ENCODE results near the gene KAZN. TPM values are rescaled to one million over a fixed set of nuclear protein-coding genes. Genes with fewer than 3 reads are reported as not detected.

Gene KAZN
- total RNA-seq, 1 experiment from 2014 or later: 2.4 TPM

DNA sequence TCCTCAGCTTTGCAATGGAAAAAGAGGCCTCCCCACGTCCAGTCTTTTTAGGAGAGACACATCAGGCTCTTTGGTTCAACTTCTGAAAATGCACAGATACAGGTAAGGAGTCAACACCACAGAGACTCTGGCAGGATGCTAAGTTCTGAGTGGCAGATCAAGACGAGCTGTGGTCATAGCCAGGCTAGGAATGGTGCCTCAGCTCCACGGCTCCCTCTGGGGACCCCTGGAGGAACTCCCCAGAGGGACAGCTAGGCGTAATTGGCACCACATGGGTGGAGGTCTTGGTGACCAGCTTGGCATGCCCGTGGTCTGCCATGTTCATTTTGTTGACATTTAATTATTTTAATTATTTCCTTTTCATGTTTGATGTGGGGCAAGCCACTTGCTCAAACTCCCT lies 206.1 kb downstream of the KAZN start:
- H3K4me1 Mint-ChIP-seq (ENCODE audit: low read depth, unreplicated experiment): no peaks in the 10 kb centered on the region
- peak in 1 of 2 experiments; percentile 7 for DNase-seq
- Histone ChIP-seq H3K36me3 (ENCODE audit: control insufficient read depth, insufficient read depth, low read length) (no peaks in the 10 kb centered on the region), H3K4me3 (ENCODE audit: low read depth, low read length) (no peak overlapping the region), H3K9me3 (no peaks in the 10 kb centered on the region), H3K4me1 (no peaks in the 10 kb centered on the region), H3K27me3 (replicated peaks; ENCODE audit: control insufficient read depth, insufficient read depth, low read length) (no peaks in the 10 kb centered on the region)
- no peaks in the 10 kb centered on the region for H3K9me3 Mint-ChIP-seq (ENCODE audit: unreplicated experiment)
- no TSS peak for BruUV-seq (replicated peaks)
- H3K27ac Mint-ChIP-seq (ENCODE audit: unreplicated experiment): no peak overlapping the region
- H3K36me3 Mint-ChIP-seq (ENCODE audit: insufficient read depth, unreplicated experiment): no peaks in the 10 kb centered on the region
- no peaks in the 10 kb centered on the region for H3K27me3 Mint-ChIP-seq (ENCODE audit: insufficient read depth, unreplicated experiment)
- no peak overlapping the region for H3K4me3 Mint-ChIP-seq (ENCODE audit: unreplicated experiment)
- POLR2A ChIA-PET: no interaction called here
- intact Hi-C loops (cut with micrococcal nuclease; ENCODE audit: unreplicated experiment): no loop called here
- CTCF ChIA-PET: interaction anchor here (0.6 to 1.2 kb wide), 2 partner anchors 22 to 443 kb away, joined by 3 read pairs; partner anchors contain the start of gene FHAD1
- TF ChIP-seq, protein P1, sequence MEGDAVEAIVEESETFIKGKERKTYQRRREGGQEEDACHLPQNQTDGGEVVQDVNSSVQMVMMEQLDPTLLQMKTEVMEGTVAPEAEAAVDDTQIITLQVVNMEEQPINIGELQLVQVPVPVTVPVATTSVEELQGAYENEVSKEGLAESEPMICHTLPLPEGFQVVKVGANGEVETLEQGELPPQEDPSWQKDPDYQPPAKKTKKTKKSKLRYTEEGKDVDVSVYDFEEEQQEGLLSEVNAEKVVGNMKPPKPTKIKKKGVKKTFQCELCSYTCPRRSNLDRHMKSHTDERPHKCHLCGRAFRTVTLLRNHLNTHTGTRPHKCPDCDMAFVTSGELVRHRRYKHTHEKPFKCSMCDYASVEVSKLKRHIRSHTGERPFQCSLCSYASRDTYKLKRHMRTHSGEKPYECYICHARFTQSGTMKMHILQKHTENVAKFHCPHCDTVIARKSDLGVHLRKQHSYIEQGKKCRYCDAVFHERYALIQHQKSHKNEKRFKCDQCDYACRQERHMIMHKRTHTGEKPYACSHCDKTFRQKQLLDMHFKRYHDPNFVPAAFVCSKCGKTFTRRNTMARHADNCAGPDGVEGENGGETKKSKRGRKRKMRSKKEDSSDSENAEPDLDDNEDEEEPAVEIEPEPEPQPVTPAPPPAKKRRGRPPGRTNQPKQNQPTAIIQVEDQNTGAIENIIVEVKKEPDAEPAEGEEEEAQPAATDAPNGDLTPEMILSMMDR (IDR thresholded peaks at IDR 0.05; ENCODE audit: insufficient read depth in 1 of 2, low read depth in 1 of 2, low read length in 1 of 2, severe bottlenecking in 1 of 2, unreplicated experiment in 1 of 2): peak; percentile 16 to 17

DNA sequence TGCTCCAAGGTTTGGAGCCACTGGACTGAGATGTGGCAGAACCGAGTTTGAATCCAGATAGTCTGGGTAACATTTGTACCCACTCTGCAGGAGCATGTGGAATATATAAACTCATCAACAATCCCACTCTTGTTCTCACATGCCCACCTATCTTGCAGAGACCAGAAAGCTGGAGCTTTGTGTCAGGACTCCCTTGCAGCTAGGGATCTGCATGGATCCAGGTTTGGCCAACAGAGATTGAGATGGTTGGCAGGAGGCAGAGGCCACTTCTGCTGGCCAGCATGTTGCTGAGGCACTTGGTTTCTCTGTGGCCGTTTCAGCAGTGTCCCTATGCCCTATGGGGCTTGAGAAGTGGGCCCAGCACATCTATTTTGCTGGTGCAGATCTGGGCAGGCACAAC lies 208.3 kb downstream of the KAZN start:
- Mint-ChIP-seq H3K36me3 (ENCODE audit: insufficient read depth, unreplicated experiment) (no peaks in the 10 kb centered on the region), H3K4me1 (ENCODE audit: low read depth, unreplicated experiment) (no peaks in the 10 kb centered on the region), H3K9me3 (ENCODE audit: unreplicated experiment) (no peaks in the 10 kb centered on the region), H3K27ac (ENCODE audit: unreplicated experiment) (no peak overlapping the region), H3K27me3 (ENCODE audit: insufficient read depth, unreplicated experiment) (no peaks in the 10 kb centered on the region), H3K4me3 (ENCODE audit: unreplicated experiment) (no peak overlapping the region)
- no peaks in the 10 kb centered on the region for H3K27me3 ChIP-seq (replicated peaks; ENCODE audit: control insufficient read depth, insufficient read depth, low read length)
- no TSS peak for BruUV-seq (replicated peaks)
- intact Hi-C loops (cut with micrococcal nuclease; ENCODE audit: unreplicated experiment): no loop called here
- CTCF ChIA-PET: no interaction called here
- no peaks in the 10 kb centered on the region for H3K9me3 ChIP-seq
- H3K4me1 ChIP-seq: no peaks in the 10 kb centered on the region
- no peak for DNase-seq
- no peaks in the 10 kb centered on the region for H3K36me3 ChIP-seq (ENCODE audit: control insufficient read depth, insufficient read depth, low read length)
- TF ChIP-seq, protein P1 (IDR thresholded peaks at IDR 0.05; ENCODE audit: insufficient read depth in 1 of 2, low read depth in 1 of 2, low read length in 1 of 2, severe bottlenecking in 1 of 2, unreplicated experiment in 1 of 2): no peak
- H3K4me3 ChIP-seq (ENCODE audit: low read depth, low read length): no peak overlapping the region
- POLR2A ChIA-PET: no interaction called here

DNA sequence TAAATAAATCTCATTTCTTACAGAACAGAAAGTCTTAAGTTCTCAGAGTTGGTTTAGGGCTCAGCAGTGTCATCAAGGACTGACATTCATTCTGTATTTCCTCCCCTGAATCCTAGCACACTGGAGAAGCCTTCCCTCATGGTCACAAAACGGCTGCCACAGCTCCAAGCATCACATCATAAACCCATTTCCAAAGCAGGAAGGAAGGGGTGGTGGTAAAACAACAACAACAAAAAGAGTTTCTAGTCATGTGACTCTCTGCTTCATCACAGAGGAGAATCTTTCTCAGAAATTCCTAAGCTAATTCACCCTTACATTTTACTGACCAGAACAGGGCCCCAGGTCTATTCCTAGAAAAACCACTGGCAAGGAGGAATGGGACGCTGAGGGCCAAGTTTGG lies 210.3 kb downstream of the KAZN start:
- TF ChIP-seq, protein P1 (IDR thresholded peaks at IDR 0.05; ENCODE audit: insufficient read depth in 1 of 2, low read depth in 1 of 2, low read length in 1 of 2, severe bottlenecking in 1 of 2, unreplicated experiment in 1 of 2): no peak
- Histone ChIP-seq H3K27me3 (replicated peaks; ENCODE audit: control insufficient read depth, insufficient read depth, low read length) (no peaks in the 10 kb centered on the region), H3K36me3 (ENCODE audit: control insufficient read depth, insufficient read depth, low read length) (no peaks in the 10 kb centered on the region), H3K4me3 (ENCODE audit: low read depth, low read length) (no peak overlapping the region), H3K9me3 (no peaks in the 10 kb centered on the region), H3K4me1 (no peaks in the 10 kb centered on the region)
- no peaks in the 10 kb centered on the region for H3K36me3 Mint-ChIP-seq (ENCODE audit: insufficient read depth, unreplicated experiment)
- CTCF ChIA-PET: no interaction called here
- H3K4me1 Mint-ChIP-seq (ENCODE audit: low read depth, unreplicated experiment): no peaks in the 10 kb centered on the region
- BruUV-seq (replicated peaks): no TSS peak
- no peak overlapping the region for H3K4me3 Mint-ChIP-seq (ENCODE audit: unreplicated experiment)
- H3K9me3 Mint-ChIP-seq (ENCODE audit: unreplicated experiment): no peaks in the 10 kb centered on the region
- no peak overlapping the region for H3K27ac Mint-ChIP-seq (ENCODE audit: unreplicated experiment)
- POLR2A ChIA-PET: no interaction called here
- no peaks in the 10 kb centered on the region for H3K27me3 Mint-ChIP-seq (ENCODE audit: insufficient read depth, unreplicated experiment)
- intact Hi-C loops (cut with micrococcal nuclease; ENCODE audit: unreplicated experiment): no loop called here
- DNase-seq: no peak

Measured in Caco-2 (cell line).